Peyer's patch (tissue), 4 donors: ENCODE data around the gene LMBRD1.

Experiments
- CTCF ChIP-seq, 6 experiments: fragments of 450-650 bp in 4 of 6; fragments of 200-600 bp in 2 of 6; sonication (generic) in 1 of 6; IDR thresholded peaks; one replicate each; pipeline ENCODE4 v1.5.1; 2017 to 2019; ENCODE audit warnings: antibody characterized with exemption in 6 of 6, mild to moderate bottlenecking in 3 of 6, moderate library complexity in 1 of 6
- POLR2A ChIP-seq, 2 donors: fragments of 450-650 bp; IDR thresholded peaks; one replicate each; pipeline ENCODE4 v1.5.1; 2017; ENCODE audit warnings: antibody characterized with exemption in 2 of 2, mild to moderate bottlenecking in 2 of 2, moderate library complexity in 2 of 2

GRCh38 chr6:69825904-69826303, 29.1 kb upstream of the LMBRD1 start:
- TF ChIP-seq CTCF (IDR thresholded peaks at IDR 0.05): no peak
- no peak for TF ChIP-seq POLR2A (IDR thresholded peaks at IDR 0.05)
